ENCODE measurements around the gene CDR2L.

GRCh38 chr17:75049057-75049456, 61.6 kb downstream of the CDR2L start:
- TF ChIP-seq CTCF (IDR thresholded peaks at IDR 0.05) (no peak), POLR2A (IDR thresholded peaks at IDR 0.05) (no peak)
